Measurements from ENCODE around the gene ZNF474. TPM values are rescaled to one million over a fixed set of nuclear protein-coding genes. Genes with fewer than 3 reads are reported as not detected.
A peak's percentile ranks its signal among the peaks of the same experiment; 100 is the strongest.

Gene ZNF474
- total RNA-seq, 6 donors from 2014 or later = 0.40 to 15.7 (median 2.4) TPM

DNA sequence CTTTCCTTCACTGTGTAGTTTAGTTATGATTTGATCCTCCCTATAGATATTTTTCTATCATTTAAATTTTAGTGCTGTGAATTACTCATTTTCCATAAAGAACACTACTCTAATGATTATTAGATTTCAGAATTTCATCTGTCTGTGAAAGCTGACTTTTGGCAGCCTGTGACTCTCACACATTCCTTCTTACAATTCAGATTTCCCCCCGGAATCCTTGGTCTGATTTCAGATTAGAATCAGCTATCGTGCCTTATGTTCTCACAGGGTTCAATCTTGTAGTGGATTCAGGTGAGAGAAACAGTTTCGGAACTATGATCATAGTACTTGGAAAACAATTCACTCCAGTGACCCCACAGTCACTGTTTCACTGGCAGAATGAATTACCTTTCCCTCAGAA lies 26.2 kb downstream of the ZNF474 start:
- no peaks in the 10 kb centered on the region for H3K4me1 ChIP-seq
- H3K27ac ChIP-seq = no peak overlapping the region
- TF ChIP-seq, protein P1, sequence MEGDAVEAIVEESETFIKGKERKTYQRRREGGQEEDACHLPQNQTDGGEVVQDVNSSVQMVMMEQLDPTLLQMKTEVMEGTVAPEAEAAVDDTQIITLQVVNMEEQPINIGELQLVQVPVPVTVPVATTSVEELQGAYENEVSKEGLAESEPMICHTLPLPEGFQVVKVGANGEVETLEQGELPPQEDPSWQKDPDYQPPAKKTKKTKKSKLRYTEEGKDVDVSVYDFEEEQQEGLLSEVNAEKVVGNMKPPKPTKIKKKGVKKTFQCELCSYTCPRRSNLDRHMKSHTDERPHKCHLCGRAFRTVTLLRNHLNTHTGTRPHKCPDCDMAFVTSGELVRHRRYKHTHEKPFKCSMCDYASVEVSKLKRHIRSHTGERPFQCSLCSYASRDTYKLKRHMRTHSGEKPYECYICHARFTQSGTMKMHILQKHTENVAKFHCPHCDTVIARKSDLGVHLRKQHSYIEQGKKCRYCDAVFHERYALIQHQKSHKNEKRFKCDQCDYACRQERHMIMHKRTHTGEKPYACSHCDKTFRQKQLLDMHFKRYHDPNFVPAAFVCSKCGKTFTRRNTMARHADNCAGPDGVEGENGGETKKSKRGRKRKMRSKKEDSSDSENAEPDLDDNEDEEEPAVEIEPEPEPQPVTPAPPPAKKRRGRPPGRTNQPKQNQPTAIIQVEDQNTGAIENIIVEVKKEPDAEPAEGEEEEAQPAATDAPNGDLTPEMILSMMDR (IDR thresholded peaks at IDR 0.05) = no peak
- TF ChIP-seq POLR2AphosphoS5 (IDR thresholded peaks at IDR 0.05) (no peak), POLR2A (IDR thresholded peaks at IDR 0.05) (no peak), EP300 (IDR thresholded peaks at IDR 0.05) (no peak)
- DNase-seq = no peak
- no peaks in the 10 kb centered on the region for H3K36me3 ChIP-seq
- H3K4me3 ChIP-seq = no peak overlapping the region
- H3K27me3 ChIP-seq = no peaks in the 10 kb centered on the region
- WGBS, 2 donors = 88 to 90% methylated on average over 3 of the region's 3 CpGs
- no peaks in the 10 kb centered on the region for H3K9me3 ChIP-seq
- no peak for ATAC-seq (ENCODE audit: low FRiP score in 2 of 2)

DNA sequence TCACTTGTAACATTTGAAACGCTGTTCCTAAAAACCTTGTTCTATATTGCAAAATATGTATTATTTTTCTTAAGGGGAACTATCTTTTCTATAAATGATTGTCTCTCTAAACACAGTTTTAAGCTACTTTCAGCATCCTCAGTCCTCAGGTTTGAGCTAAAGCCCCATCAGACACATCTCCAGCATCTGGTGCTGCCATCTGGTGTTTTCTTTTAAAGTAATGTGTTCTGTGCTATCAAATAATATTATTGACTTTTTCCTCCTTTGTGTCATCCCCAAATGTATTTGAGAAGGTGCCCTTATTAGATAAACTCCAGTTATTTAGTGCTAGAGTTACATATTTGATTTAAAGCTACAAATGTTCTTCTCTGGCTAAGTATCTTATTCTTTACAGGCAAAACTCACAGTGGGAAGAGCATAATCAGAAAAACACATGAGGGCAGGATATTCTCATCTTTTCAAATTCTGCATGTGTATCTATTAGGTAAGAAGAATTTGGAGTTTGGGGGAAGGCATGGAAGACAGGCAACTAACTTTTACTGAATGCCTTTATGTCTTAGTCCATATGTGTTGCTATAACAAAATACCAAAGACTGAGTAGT lies 27.5 kb downstream of the ZNF474 start:
- H3K27me3 ChIP-seq = no peaks in the 10 kb centered on the region
- TF ChIP-seq POLR2AphosphoS5 (IDR thresholded peaks at IDR 0.05) (no peak), EP300 (IDR thresholded peaks at IDR 0.05) (no peak), POLR2A (IDR thresholded peaks at IDR 0.05) (no peak)
- TF ChIP-seq, protein P1 (IDR thresholded peaks at IDR 0.05) = no peak
- no peak overlapping the region for H3K4me3 ChIP-seq
- H3K9me3 ChIP-seq = no peaks in the 10 kb centered on the region
- WGBS, 2 donors = 53 to 60% methylated on average over 1 of the region's 1 CpG
- H3K4me1 ChIP-seq = no peaks in the 10 kb centered on the region
- DNase-seq (no peak), ATAC-seq (ENCODE audit: low FRiP score in 2 of 2) (no peak)
- no peak overlapping the region for H3K27ac ChIP-seq
- no peaks in the 10 kb centered on the region for H3K36me3 ChIP-seq

DNA sequence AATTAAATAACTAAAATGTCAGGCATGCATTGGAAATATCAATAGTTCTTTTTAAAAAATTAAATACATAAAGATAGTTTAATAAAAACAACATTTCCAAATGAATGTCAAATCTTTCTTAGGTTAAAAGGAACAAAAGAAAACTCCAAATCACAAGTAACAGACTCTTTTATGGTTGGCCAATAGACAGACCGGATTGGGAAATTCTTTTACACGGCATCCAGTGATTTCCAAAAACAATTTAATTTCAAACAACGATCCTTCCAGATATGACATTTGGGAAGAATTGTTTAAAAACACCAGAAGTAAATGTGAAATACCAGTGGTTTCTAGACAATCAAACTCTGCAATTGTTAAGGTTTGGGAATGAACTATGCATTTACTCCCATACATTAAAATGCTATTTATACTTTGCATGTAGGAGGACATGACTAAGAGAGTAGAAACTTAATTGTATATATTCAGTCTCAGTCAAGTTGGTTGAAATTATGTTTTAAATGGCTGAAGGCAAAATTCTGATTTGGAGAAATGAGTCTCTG lies 32.8 kb downstream of the ZNF474 start:
- WGBS, 2 donors = 81% methylated on average over 3 of the region's 3 CpGs
- Histone ChIP-seq H3K4me1 (peaks cover 0 to 11% (median 2%) of the 10 kb centered on the region in 4 donors), H3K4me3 (no peak overlapping the region), H3K27me3 (no peaks in the 10 kb centered on the region), H3K9me3 (no peaks in the 10 kb centered on the region), H3K36me3 (no peaks in the 10 kb centered on the region), H3K27ac (no peak overlapping the region)
- DNase-seq (no peak), ATAC-seq (ENCODE audit: low FRiP score in 2 of 2) (no peak)
- no peak for TF ChIP-seq EP300 (IDR thresholded peaks at IDR 0.05)
- no peak for TF ChIP-seq POLR2AphosphoS5 (IDR thresholded peaks at IDR 0.05)
- TF ChIP-seq, protein P1 (IDR thresholded peaks at IDR 0.05) = no peak
- no peak for TF ChIP-seq POLR2A (IDR thresholded peaks at IDR 0.05)

DNA sequence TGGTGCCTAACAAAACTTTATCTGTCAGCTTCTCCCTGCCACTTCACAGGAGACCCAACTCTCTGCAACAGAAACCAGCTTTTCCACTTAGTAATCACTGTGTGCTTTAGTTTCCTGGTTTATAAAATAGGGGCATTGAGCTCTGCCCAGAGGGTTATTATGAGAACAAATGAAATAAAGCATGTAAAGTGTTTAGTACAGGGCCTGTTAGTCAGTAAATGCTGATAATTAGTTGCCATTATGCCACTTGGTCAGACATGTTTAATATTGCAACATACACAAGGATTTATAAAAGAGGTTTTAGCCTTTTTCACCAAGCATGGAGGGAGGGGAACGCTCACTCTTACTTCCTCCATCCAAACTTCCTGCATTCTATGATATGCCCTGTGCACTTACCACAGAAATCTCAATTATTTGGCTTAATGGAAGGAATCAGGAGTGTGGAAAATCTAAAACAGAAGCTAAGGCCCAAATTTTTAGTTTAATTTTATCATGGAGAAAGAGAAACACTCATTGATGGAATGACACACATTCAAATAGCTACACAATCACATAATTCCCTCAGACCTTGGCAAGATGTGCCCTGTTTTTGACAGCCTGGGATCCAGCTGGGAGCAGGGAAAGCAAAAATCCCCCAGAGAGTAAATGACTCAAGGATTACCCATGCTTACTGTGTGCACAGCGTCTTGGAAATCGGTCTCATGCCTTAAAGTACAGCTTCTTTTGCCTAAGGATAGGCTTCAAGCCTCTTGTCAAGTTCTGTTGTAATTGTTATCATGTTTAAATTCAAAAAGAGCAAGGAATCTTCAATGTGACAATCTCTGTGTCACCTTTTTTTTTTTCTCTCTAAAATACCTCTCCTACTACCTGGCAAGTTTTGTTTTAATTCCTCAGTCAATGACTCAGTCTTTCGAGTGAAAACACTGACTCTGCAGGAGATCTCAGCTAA lies 34.0 kb downstream of the ZNF474 start:
- Histone ChIP-seq H3K27me3 (no peaks in the 10 kb centered on the region), H3K4me3 (no peak overlapping the region), H3K36me3 (no peaks in the 10 kb centered on the region), H3K9me3 (no peaks in the 10 kb centered on the region), H3K27ac (peak overlapping the region in 3 of 4 donors; percentile 19 to 47 (median 35)), H3K4me1 (peaks cover 0 to 11% (median 2%) of the 10 kb centered on the region in 4 donors)
- TF ChIP-seq POLR2AphosphoS5 (IDR thresholded peaks at IDR 0.05) = no peak
- TF ChIP-seq EP300 (IDR thresholded peaks at IDR 0.05) = no peak
- TF ChIP-seq, protein P1 (IDR thresholded peaks at IDR 0.05) = no peak
- no peak for TF ChIP-seq POLR2A (IDR thresholded peaks at IDR 0.05)
- 50 to 61% methylated on average over 4 of the region's 4 CpGs for WGBS, 2 donors
- no peak for DNase-seq
- peak in 1 of 2 donors; percentile 83 for ATAC-seq (ENCODE audit: low FRiP score in 2 of 2)

Measured in upper lobe of left lung (tissue), 6 donors.